PC-9 (cell line): Measurements from ENCODE around the gene USH2A. TPM values are rescaled to one million over a fixed set of nuclear protein-coding genes. Genes with fewer than 3 reads are reported as not detected.

Experiments
- BruUV-seq: library from RNA; stranded (reverse); fragments of 400-500 nt; replicated peaks from 2 replicates; lab custom pipeline; 2021; lab: Mats Ljungman, UMichigan
- CTCF ChIA-PET: fragments of 300-600 bp; sonication (Branson Sonifier 250); formaldehyde crosslinking; loops from one replicate; lab custom pipeline; 2022; ENCODE audit warnings: antibody characterized with exemption; lab: Charles Lee
- POLR2A ChIA-PET: fragments of 300-600 bp; sonication (Branson Sonifier 250); formaldehyde crosslinking; loops from one replicate; lab custom pipeline; 2022; ENCODE audit warnings: antibody characterized with exemption; ENCODE audit not compliant: unreplicated experiment; lab: Charles Lee
- DNase-seq, 2 experiments: peaks; one replicate each; pipeline versions ENCODE4 v3.0.0 to v3.0.0-alpha.2; 2015 to 2022; ENCODE audit warnings: mixed read lengths in 1 of 2
- H2AFZ ChIP-seq: fragments of 200-600 bp; sonication (generic); 2 replicates; pipeline ENCODE4 v1.8.1; 2017; ENCODE audit warnings: antibody characterized with exemption
- H3F3A ChIP-seq: fragments of 200-600 bp; sonication (generic); 2 replicates; pipeline ENCODE4 v1.8.1; 2017; ENCODE audit warnings: antibody characterized with exemption, mild to moderate bottlenecking, low read depth; ENCODE audit not compliant: insufficient read depth
- H3K27ac ChIP-seq: fragments of 200-600 bp; sonication (generic); 2 replicates; pipeline ENCODE4 v1.6.1; 2016; ENCODE audit warnings: mixed run types
- H3K27me3 ChIP-seq: fragments of 200-600 bp; sonication (generic); 2 replicates; pipeline ENCODE4 v1.6.1; 2016; ENCODE audit warnings: low read depth, mixed run types; ENCODE audit not compliant: insufficient read depth
- H3K36me3 ChIP-seq: fragments of 200-600 bp; sonication (generic); 2 replicates; pipeline ENCODE4 v1.6.1; 2016; ENCODE audit warnings: low read depth, mixed run types
- H3K4me1 ChIP-seq: fragments of 200-600 bp; sonication (generic); replicated peaks from 2 replicates; pipeline ENCODE4 v1.6.1; 2016; ENCODE audit warnings: mixed run types; ENCODE audit not compliant: insufficient read depth
- H3K4me2 ChIP-seq: fragments of 200-600 bp; sonication (generic); 2 replicates; pipeline ENCODE4 v1.6.1; 2017; ENCODE audit warnings: mixed run types
- H3K4me3 ChIP-seq: fragments of 200-600 bp; sonication (generic); 2 replicates; pipeline ENCODE4 v1.6.1; 2016; ENCODE audit warnings: mixed run types
- H3K79me2 ChIP-seq: fragments of 200-600 bp; sonication (generic); 2 replicates; pipeline ENCODE4 v1.6.1; 2017; ENCODE audit warnings: low read depth, mixed run types
- H3K9me2 ChIP-seq: fragments of 200-600 bp; sonication (generic); 2 replicates; pipeline ENCODE4 v1.8.1; 2017; ENCODE audit warnings: mild to moderate bottlenecking; ENCODE audit not compliant: insufficient read depth
- H3K9me3 ChIP-seq: fragments of 200-600 bp; sonication (generic); 2 replicates; pipeline ENCODE4 v1.8.1; 2016; ENCODE audit warnings: low read depth; ENCODE audit not compliant: insufficient read depth
- H4K20me1 ChIP-seq: fragments of 200-600 bp; sonication (generic); 2 replicates; pipeline ENCODE4 v1.8.1; 2017; ENCODE audit not compliant: insufficient read depth
- EZH2 ChIP-seq: fragments of 200-600 bp; sonication (generic); IDR thresholded peaks from 2 replicates; pipeline ENCODE4 v1.8.0; 2017; ENCODE audit warnings: antibody characterized with exemption, low read depth
- intact Hi-C: fragments of 100-400 bp; cut with micrococcal nuclease; formaldehyde crosslinking; loops from one replicate; pipeline ENCODE4 v1.10.0; 2022; ENCODE audit not compliant: unreplicated experiment
- total RNA-seq: library from RNA; stranded (reverse); gene quantifications from 2 replicates; pipeline ENCODE4 v1.2.3, GENCODE V29; 2021
- TF ChIP-seq, protein P1 (sequence below): fragments of 200-600 bp; sonication (generic); conservative IDR thresholded peaks from 2 replicates; pipeline ENCODE4 v1.6.1; 2017; ENCODE audit warnings: mixed run types, antibody characterized with exemption, mild to moderate bottlenecking, moderate library complexity

Gene USH2A
- total RNA-seq, 1 experiment from 2014 or later, result not detected

DNA sequence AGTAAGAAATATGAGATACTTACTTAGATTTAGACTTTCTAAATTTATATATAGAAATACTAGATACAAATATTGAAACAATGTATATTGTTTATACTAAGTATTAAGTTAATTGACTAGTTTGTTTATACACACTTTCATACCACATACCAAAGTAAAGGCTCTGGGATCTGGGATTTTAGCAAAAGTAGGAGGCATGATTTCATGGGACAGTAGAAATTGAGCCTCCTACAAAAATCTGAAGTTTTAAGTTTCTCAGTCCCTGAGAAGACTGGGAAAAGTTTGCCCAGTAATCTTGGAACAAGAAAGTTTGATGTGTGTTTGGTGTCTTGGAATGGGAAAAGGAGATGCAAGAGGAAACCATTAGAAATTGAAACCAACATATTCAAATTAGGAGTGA, 825.3 kb downstream of the USH2A start:
- BruUV-seq, result no TSS peak
- Histone ChIP-seq H3K9me2 (no peaks in the 10 kb centered on the region), H3K4me2 (no peak overlapping the region), H3K9me3 (0 out of 2 replicates have a peak, but pooled peaks cover 3% of the 10 kb centered on the region), H3F3A (peaks cover 8% of the 10 kb centered on the region; the same call in 1 of the 2 replicates), H3K4me3 (no peak overlapping the region), H2AFZ (no peak overlapping the region), H4K20me1 (no peaks in the 10 kb centered on the region), H3K79me2 (peaks cover 19% of the 10 kb centered on the region; the same call in 1 of the 2 replicates), H3K4me1 (peaks cover 24% of the 10 kb centered on the region), H3K36me3 (peaks cover 34% of the 10 kb centered on the region), H3K27ac (no peak overlapping the region), H3K27me3 (no peaks in the 10 kb centered on the region)
- no peak for DNase-seq
- ChIA-PET POLR2A (no interaction called here), CTCF (no interaction called here)
- intact Hi-C loops, result no loop called here
- no peak for TF ChIP-seq EZH2
- TF ChIP-seq, protein P1, sequence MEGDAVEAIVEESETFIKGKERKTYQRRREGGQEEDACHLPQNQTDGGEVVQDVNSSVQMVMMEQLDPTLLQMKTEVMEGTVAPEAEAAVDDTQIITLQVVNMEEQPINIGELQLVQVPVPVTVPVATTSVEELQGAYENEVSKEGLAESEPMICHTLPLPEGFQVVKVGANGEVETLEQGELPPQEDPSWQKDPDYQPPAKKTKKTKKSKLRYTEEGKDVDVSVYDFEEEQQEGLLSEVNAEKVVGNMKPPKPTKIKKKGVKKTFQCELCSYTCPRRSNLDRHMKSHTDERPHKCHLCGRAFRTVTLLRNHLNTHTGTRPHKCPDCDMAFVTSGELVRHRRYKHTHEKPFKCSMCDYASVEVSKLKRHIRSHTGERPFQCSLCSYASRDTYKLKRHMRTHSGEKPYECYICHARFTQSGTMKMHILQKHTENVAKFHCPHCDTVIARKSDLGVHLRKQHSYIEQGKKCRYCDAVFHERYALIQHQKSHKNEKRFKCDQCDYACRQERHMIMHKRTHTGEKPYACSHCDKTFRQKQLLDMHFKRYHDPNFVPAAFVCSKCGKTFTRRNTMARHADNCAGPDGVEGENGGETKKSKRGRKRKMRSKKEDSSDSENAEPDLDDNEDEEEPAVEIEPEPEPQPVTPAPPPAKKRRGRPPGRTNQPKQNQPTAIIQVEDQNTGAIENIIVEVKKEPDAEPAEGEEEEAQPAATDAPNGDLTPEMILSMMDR, result no peak

DNA sequence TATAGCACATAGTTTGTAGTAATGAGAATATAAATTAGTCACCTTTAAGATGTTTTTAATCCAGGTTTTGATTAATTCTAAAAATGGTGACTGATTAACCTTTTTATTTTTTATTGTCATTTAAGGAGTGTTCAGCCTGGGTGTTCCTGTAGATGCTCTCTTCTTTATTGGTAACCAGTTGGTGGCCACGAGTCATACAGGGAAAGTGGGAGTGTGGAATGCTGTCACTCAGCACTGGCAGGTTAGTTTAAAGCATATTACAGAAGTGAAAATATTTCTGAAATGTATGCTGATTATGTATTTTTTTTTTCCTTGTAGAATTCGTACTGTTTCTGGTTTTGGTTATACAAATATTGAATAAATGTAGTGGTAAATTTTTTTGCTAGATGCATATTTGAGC, 828.0 kb downstream of the USH2A start:
- H3K4me3 ChIP-seq, result no peak overlapping the region
- ChIA-PET POLR2A (no interaction called here), CTCF (interaction anchor here (2.3 kb wide), 1 partner anchor 11 kb away, joined by 6 read pairs; no protein-coding TSS in a partner anchor)
- no peaks in the 10 kb centered on the region for H4K20me1 ChIP-seq
- intact Hi-C loops, result no loop called here
- H3K79me2 ChIP-seq, result peaks cover 19% of the 10 kb centered on the region
- 0 out of 2 replicates have a peak, but pooled peaks cover 3% of the 10 kb centered on the region for H3K9me3 ChIP-seq
- H3K9me2 ChIP-seq, result no peaks in the 10 kb centered on the region
- H3K27me3 ChIP-seq, result no peaks in the 10 kb centered on the region
- H3F3A ChIP-seq, result peaks cover 8% of the 10 kb centered on the region; the same call in 1 of the 2 replicates
- peaks cover 35% of the 10 kb centered on the region for H3K36me3 ChIP-seq
- H2AFZ ChIP-seq, result no peak overlapping the region
- peak in 1 of 2 experiments; percentile 62 for DNase-seq
- TF ChIP-seq, protein P1, result no peak
- TF ChIP-seq EZH2, result no peak
- peaks cover 33% of the 10 kb centered on the region for H3K4me1 ChIP-seq
- no TSS peak for BruUV-seq
- H3K4me2 ChIP-seq, result peak overlapping the region; percentile 38
- peak overlapping the region; percentile 68 for H3K27ac ChIP-seq

DNA sequence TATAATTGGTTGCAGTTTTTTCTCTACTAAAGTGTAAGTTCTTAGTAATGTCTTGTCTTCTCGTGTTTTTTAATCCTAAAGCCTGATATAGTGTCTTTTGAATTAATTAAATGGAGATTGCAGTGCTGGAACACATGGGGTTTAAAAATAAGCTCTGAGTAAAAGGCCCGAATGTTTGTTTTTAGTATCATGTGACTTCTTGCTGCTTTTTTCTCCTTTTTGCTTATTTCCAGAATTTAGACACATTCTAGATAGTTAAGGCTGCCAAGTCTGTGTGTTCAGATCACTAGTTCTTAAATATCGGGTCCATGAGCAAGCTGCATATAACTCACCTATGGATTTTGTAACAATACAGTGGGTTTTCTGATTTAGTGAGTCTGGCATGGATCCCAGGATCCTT, 828.6 kb downstream of the USH2A start:
- no peaks in the 10 kb centered on the region for H3K27me3 ChIP-seq
- H3K27ac ChIP-seq, result peak overlapping the region; percentile 68
- DNase-seq, result no peak
- peak overlapping the region; percentile 38 for H3K4me2 ChIP-seq
- H3K79me2 ChIP-seq, result peaks cover 19% of the 10 kb centered on the region
- H3K36me3 ChIP-seq, result peaks cover 37% of the 10 kb centered on the region
- TF ChIP-seq, protein P1, result no peak
- no peak for TF ChIP-seq EZH2
- H3K9me3 ChIP-seq, result peaks cover 5% of the 10 kb centered on the region
- no peak overlapping the region for H3K4me3 ChIP-seq
- POLR2A ChIA-PET, result no interaction called here
- intact Hi-C loops, result no loop called here
- no peak overlapping the region for H2AFZ ChIP-seq
- CTCF ChIA-PET, result interaction anchor here (2.3 kb wide), 1 partner anchor 12 kb away, joined by 6 read pairs; no protein-coding TSS in a partner anchor
- no peaks in the 10 kb centered on the region for H3K9me2 ChIP-seq
- no peaks in the 10 kb centered on the region for H4K20me1 ChIP-seq
- no TSS peak for BruUV-seq
- peaks cover 37% of the 10 kb centered on the region for H3K4me1 ChIP-seq
- peaks cover 8% of the 10 kb centered on the region; the same call in 1 of the 2 replicates for H3F3A ChIP-seq
